AG04449 (cell line): ENCODE results near the gene DDX56.

Experiments
- CTCF ChIA-PET: fragments of 350-600 bp; formaldehyde crosslinking; extraction: SDS; loops from one replicate; lab custom pipeline; 2021; ENCODE audit warnings: antibody characterized with exemption; lab: Yijun Ruan, JAX
- POLR2A ChIA-PET: fragments of 400-600, 350-600 bp; formaldehyde crosslinking; extraction: SDS; loops from one replicate; lab custom pipeline; 2020; ENCODE audit warnings: antibody characterized with exemption, inconsistent platforms; lab: Yijun Ruan, JAX
- DNase-seq: peaks from one replicate; pipeline ENCODE4 v3.0.0-alpha.2; 2010; ENCODE audit warnings: low read depth, low spot score
- H3K4me3 ChIP-seq: 2 replicates; pipeline ENCODE4 v1.5.1; 2011; ENCODE audit warnings: low read depth, mild to moderate bottlenecking, control low read depth, low read length
- TF ChIP-seq, protein P1 (sequence below): IDR thresholded peaks from one replicate; pipeline ENCODE4 v1.5.1; 2011; ENCODE audit warnings: mild to moderate bottlenecking, moderate library complexity, low read length, control low read depth, inconsistent platforms; ENCODE audit not compliant: insufficient read depth; ENCODE audit errors: missing control alignments

Gene DDX56

DNA sequence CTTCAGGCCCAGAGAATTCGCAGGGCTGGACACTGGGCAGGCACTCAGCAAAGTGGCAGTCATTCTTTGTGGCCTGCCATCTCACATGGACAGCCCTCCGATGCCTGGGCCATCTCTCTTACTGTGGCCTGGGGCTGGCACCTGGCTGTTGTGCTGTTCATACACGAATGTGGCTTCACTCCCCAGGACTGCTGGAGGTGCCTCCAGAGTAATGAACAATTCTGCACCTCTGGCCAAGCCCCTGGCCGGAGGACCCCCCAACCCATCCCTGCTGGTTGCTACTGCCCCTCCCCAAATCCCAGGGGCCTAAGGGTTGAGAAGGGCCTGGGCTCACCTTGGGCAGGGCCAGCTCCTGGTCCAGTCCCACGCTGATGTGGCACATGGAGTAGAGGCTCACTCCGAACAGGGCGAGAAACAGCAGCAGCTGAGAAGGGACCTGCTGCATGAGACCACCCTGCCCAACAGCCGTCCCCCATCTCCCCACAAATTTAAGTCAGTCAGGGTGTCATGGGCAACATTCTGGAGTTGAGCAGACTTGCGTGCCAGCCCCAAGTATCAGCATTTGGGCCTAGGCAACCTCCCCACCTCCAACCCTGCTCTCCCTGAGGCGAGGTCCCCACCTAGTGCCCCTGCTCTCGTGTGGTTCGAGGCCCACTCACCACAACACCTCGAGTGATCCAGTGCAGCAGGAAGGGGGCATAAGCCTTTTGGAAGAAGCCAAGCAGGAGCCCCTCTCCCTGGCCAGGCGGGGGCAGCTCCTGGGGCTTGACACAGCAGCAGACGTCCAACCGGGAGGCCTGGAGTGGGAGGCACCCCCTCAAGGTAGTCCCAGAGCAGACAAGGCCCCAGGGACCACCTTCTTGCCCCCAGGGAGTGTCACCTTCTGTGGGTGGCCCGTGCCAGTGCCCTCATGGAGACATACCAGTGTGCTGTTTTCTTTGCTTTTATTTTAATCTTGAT is 42.0 kb downstream of the DDX56 start:
- ChIA-PET CTCF (no interaction called here), POLR2A (interaction anchor here (0.5 kb wide), 1 partner anchor 159 kb away, joined by 4 read pairs; no protein-coding TSS in a partner anchor)
- TF ChIP-seq, protein P1, sequence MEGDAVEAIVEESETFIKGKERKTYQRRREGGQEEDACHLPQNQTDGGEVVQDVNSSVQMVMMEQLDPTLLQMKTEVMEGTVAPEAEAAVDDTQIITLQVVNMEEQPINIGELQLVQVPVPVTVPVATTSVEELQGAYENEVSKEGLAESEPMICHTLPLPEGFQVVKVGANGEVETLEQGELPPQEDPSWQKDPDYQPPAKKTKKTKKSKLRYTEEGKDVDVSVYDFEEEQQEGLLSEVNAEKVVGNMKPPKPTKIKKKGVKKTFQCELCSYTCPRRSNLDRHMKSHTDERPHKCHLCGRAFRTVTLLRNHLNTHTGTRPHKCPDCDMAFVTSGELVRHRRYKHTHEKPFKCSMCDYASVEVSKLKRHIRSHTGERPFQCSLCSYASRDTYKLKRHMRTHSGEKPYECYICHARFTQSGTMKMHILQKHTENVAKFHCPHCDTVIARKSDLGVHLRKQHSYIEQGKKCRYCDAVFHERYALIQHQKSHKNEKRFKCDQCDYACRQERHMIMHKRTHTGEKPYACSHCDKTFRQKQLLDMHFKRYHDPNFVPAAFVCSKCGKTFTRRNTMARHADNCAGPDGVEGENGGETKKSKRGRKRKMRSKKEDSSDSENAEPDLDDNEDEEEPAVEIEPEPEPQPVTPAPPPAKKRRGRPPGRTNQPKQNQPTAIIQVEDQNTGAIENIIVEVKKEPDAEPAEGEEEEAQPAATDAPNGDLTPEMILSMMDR: no peak
- DNase-seq: no peak
- no peak overlapping the region for H3K4me3 ChIP-seq

GRCh38 chr7:44530990-44531389 is 42.7 kb downstream of the DDX56 start:
- TF ChIP-seq, protein P1: no peak
- no peak for DNase-seq
- ChIA-PET POLR2A (no interaction called here), CTCF (no interaction called here)
- no peak overlapping the region for H3K4me3 ChIP-seq

DNA sequence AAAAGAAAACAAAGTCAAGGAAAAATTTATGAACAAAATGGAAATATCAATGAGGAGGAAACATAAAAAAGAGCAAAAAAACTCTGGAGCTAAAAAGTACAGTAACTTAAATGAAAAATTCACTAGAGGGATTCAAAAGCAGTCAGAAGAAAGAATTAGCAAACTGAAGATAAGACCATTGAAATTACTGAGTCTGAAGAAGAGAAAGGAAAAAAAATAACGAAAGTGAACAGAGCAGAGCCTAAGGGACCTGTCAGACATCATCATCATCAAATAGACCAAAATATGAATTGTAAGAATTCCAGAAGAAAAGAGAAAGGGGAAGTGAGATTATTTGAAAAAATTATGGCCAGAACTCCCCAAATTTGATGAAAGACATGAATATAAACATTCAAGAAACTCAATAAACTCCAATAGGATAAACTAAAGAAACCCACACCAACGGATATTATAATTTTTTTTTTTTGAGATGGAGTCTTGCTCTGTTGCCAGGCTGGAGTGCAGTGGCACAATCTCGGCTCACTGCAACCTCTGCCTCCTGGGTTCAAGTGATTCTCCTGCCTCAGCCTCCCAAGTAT is 48.8 kb downstream of the DDX56 start:
- no peak for DNase-seq
- ChIA-PET POLR2A (no interaction called here), CTCF (interaction anchor here (1.3 to 1.8 kb wide), 2 partner anchors 33 to 39 kb away, joined by 3 to 4 read pairs; no protein-coding TSS in a partner anchor)
- no peak overlapping the region for H3K4me3 ChIP-seq
- TF ChIP-seq, protein P1: no peak

GRCh38 chr7:44522315-44522714 is 51.4 kb downstream of the DDX56 start:
- TF ChIP-seq, protein P1: no peak
- DNase-seq: no peak
- CTCF ChIA-PET: no interaction called here
- POLR2A ChIA-PET: no interaction called here
- H3K4me3 ChIP-seq: no peak overlapping the region

DNA sequence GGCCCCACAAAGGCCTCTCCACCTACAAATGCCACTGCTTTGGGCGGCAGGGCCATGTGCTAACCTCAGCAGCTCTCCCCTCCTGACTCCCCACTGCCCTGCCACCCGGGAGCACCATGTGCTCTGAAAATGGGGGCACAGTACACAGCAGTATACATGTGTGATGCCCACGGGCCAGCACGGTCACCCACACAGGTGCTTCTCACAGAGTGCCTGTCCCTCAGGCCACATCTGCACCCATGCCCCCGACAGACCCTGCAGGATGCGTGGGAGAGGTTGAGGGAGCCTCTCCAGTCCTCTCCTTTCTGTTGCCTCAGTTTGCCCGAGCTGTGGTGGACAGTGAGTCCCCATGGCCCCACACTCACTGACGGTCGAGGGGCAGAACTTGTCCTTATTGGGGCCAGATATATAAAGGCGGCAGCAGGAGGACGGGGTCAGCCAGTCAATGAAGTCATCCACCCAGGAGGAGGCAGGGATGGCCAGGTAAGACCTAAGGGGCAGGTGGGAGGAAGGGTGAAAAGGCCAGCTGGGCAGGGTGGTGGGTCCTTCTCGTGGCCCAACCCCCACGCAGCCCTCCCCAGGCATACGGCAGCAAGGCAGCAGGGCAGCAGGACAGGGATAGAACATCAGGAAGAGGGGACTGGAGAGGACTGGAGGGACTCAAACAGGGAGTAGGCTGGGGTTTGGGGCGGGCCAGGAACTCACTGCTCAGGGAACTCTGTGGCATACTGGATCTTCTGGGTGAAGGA is 52.2 kb downstream of the DDX56 start:
- CTCF ChIA-PET: interaction anchor here (1.1 kb wide), 1 partner anchor 281 kb away, joined by 3 read pairs; no protein-coding TSS in a partner anchor

More for the DNA sequence above, 52.2 kb downstream of the DDX56 start:
- DNase-seq: no peak
- no peak overlapping the region for H3K4me3 ChIP-seq
- TF ChIP-seq, protein P1: no peak
- POLR2A ChIA-PET: no interaction called here
